A549 (cell line): ENCODE results near the gene NFIA.

Experiments used
- CBX2 ChIP-seq: fragments of 200-600 bp; sonication (generic); IDR thresholded peaks from 2 replicates; pipeline ENCODE4 v1.6.1; 2016; ENCODE audit warnings: low read depth, mild to moderate bottlenecking, borderline replicate concordance
- ELK1 ChIP-seq: fragments of 150-350 bp; IDR thresholded peaks from 2 replicates; pipeline ENCODE4 v1.6.1; 2014; ENCODE audit warnings: low read depth, mild to moderate bottlenecking, low read length
- HDAC2 ChIP-seq: fragments of 200-600 bp; sonication (generic); IDR thresholded peaks from 2 replicates; pipeline ENCODE4 v1.6.1; 2016
- HOXA7 ChIP-seq: fragments of 250-450 bp; sonication (Bioruptor Pico); IDR thresholded peaks from 2 replicates; pipeline ENCODE4 v1.5.0; 2020; ENCODE audit warnings: mild to moderate bottlenecking, moderate library complexity
- JUN ChIP-seq, 2 experiments: fragments of >200 bp; sonication (Bioruptor Twin); formaldehyde crosslinking; IDR thresholded peaks; 2 replicates in 1 of 2; 3 replicates in 1 of 2; pipeline ENCODE4 v1.6.1; 2016 to 2017
- MAZ ChIP-seq: fragments of 150-350 bp; IDR thresholded peaks from 2 replicates; pipeline ENCODE4 v1.6.1; 2014; ENCODE audit warnings: antibody characterized with exemption, low read depth, low read length, borderline replicate concordance
- MYC ChIP-seq: IDR thresholded peaks from 2 replicates; pipeline ENCODE4 v1.6.1; 2012; ENCODE audit warnings: mild to moderate bottlenecking, inconsistent platforms, low read length, improper control_type of control experiment, borderline replicate concordance
- PHF8 ChIP-seq: fragments of 200-600 bp; sonication (generic); IDR thresholded peaks from 2 replicates; pipeline ENCODE4 v1.6.1; 2016; ENCODE audit warnings: low read depth, mild to moderate bottlenecking, antibody characterized with exemption, moderate library complexity, borderline replicate concordance
- POLR2A ChIP-seq: IDR thresholded peaks from 2 replicates; pipeline ENCODE4 v1.6.1; 2012; ENCODE audit warnings: mild to moderate bottlenecking, low read length
- RAD21 ChIP-seq, 2 experiments: fragments of >200 bp in 1 of 2; sonication (Bioruptor Twin) in 1 of 2; formaldehyde crosslinking in 1 of 2; IDR thresholded peaks in 1 of 2; conservative IDR thresholded peaks in 1 of 2; 2 replicates in 1 of 2; 3 replicates in 1 of 2; pipeline ENCODE4 v1.6.1; 2012 to 2018; ENCODE audit warnings: inconsistent platforms in 1 of 2
- SMC3 ChIP-seq: fragments of >200 bp; sonication (Bioruptor Twin); formaldehyde crosslinking; IDR thresholded peaks from 3 replicates; pipeline ENCODE4 v1.6.1; 2018; ENCODE audit warnings: inconsistent platforms
- ZSCAN20 ChIP-seq: fragments of 250-450 bp; sonication (Bioruptor Pico); IDR thresholded peaks from 2 replicates; pipeline ENCODE4 v1.8.0; 2022; ENCODE audit warnings: mild to moderate bottlenecking, moderate library complexity
- TF ChIP-seq, protein P1 (sequence below): fragments of >200 bp; sonication (Bioruptor Twin); formaldehyde crosslinking; IDR thresholded peaks from 3 replicates; pipeline ENCODE4 v1.5.1; 2016
- TF ChIP-seq, protein P2 (sequence below): fragments of 450-650 bp; IDR thresholded peaks from 2 replicates; pipeline ENCODE4 v1.6.1; 2014; ENCODE audit warnings: antibody characterized with exemption

GRCh38 chr1:61372944-61373343 lies 290.6 kb downstream of the NFIA start:
- TF ChIP-seq, protein P1, sequence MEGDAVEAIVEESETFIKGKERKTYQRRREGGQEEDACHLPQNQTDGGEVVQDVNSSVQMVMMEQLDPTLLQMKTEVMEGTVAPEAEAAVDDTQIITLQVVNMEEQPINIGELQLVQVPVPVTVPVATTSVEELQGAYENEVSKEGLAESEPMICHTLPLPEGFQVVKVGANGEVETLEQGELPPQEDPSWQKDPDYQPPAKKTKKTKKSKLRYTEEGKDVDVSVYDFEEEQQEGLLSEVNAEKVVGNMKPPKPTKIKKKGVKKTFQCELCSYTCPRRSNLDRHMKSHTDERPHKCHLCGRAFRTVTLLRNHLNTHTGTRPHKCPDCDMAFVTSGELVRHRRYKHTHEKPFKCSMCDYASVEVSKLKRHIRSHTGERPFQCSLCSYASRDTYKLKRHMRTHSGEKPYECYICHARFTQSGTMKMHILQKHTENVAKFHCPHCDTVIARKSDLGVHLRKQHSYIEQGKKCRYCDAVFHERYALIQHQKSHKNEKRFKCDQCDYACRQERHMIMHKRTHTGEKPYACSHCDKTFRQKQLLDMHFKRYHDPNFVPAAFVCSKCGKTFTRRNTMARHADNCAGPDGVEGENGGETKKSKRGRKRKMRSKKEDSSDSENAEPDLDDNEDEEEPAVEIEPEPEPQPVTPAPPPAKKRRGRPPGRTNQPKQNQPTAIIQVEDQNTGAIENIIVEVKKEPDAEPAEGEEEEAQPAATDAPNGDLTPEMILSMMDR, result no peak
- TF ChIP-seq RAD21 (conservative IDR thresholded peaks at IDR 0.05 in 1 of 2, IDR thresholded peaks at IDR 0.05 in 1 of 2) (no peak), SMC3 (no peak), ELK1 (no peak), HOXA7 (CRISPR knock-in tag) (no peak), PHF8 (no peak), POLR2A (no peak), HDAC2 (no peak), MYC (no peak), MAZ (no peak), ZSCAN20 (CRISPR knock-in tag) (no peak), JUN (IDR thresholded peaks at IDR 0.05) (no peak), CBX2 (no peak)
- TF ChIP-seq, protein P2, sequence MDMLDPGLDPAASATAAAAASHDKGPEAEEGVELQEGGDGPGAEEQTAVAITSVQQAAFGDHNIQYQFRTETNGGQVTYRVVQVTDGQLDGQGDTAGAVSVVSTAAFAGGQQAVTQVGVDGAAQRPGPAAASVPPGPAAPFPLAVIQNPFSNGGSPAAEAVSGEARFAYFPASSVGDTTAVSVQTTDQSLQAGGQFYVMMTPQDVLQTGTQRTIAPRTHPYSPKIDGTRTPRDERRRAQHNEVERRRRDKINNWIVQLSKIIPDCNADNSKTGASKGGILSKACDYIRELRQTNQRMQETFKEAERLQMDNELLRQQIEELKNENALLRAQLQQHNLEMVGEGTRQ, result no peak
